Measurements from ENCODE around the gene TBCD. TPM values are rescaled to one million over a fixed set of nuclear protein-coding genes. Genes with fewer than 3 reads are reported as not detected.

Gene TBCD
- total RNA-seq, 2 experiments from 2014 or later = 77.8 to 85.8 TPM

DNA sequence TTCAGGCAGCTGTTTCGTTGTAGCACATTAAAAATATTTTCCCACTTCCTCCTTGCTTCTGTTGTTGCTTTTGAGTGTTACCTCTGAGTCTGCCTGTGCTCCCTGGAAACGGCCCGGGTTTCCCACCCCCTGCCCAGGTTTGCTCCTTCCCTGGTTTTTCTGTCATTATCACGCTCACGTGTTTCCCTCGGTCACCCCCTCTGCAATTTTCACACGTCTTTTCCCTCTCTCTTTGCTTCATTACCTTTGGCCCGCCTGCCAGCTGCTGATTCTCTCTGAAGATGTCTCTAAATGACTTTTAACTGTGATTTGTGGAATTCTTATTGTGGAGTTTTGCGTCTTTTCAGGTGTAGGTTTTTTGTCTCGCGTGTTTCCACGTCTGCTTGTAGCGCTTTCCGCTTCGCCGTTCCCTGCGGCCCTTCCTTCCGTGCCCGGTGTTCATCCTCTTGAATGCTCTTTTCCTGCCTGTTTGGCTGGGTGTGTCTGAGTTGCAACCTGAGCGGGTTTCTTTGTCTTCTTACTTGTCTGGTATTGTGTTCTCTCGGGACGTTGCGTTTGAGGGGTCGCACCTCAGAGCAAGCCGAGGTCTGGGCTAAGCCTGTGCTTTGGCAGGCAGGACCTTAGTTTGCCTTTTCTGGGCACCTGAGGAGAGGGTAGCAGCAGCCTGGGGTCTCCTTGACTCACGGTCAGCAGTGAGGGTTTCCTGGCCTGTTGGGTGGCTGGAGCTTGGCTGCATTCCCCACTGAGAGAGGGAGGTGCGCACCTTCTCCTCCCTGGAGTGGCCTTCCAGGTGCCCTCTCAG is 184.3 kb downstream of the TBCD start:
- Mint-ChIP-seq H3K4me3 (no peak overlapping the region), H3K4me1 (ENCODE audit: low read depth) (no peaks in the 10 kb centered on the region), H3K36me3 (ENCODE audit: low read depth) (peaks cover 25% of the 10 kb centered on the region), H3K9me3 (no peaks in the 10 kb centered on the region), H3K27ac (no peak overlapping the region), H3K27me3 (no peaks in the 10 kb centered on the region)
- TF ChIP-seq, protein P1, sequence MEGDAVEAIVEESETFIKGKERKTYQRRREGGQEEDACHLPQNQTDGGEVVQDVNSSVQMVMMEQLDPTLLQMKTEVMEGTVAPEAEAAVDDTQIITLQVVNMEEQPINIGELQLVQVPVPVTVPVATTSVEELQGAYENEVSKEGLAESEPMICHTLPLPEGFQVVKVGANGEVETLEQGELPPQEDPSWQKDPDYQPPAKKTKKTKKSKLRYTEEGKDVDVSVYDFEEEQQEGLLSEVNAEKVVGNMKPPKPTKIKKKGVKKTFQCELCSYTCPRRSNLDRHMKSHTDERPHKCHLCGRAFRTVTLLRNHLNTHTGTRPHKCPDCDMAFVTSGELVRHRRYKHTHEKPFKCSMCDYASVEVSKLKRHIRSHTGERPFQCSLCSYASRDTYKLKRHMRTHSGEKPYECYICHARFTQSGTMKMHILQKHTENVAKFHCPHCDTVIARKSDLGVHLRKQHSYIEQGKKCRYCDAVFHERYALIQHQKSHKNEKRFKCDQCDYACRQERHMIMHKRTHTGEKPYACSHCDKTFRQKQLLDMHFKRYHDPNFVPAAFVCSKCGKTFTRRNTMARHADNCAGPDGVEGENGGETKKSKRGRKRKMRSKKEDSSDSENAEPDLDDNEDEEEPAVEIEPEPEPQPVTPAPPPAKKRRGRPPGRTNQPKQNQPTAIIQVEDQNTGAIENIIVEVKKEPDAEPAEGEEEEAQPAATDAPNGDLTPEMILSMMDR (IDR thresholded peaks at IDR 0.05) = no peak
- CTCF ChIA-PET = no interaction called here
- ATAC-seq (no peak), DNase-seq (no peak)
- POLR2A ChIA-PET = no interaction called here
- intact Hi-C loops (cut with micrococcal nuclease) = no loop called here

DNA sequence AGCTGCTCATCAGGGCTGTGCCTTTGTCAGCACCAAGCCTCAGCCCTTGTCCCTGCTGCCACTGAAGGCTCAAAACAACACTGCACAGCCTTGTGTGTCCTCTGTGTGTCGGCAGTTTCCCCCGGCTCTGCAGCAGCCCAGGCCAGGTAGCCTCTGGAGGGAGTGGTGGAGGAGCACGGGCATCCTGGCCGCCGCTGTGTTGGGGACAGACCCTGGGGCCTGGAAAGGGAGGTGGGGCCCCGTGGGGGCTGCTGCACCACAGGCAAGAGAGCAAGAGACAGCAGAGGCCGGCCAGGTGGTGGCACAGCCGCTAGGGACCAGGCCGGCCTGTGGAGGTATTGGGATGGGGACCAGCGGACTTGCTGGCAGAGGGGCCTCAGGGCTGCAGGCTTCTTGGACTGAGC is 184.9 kb downstream of the TBCD start:
- Mint-ChIP-seq H3K36me3 (ENCODE audit: low read depth) (peaks cover 24% of the 10 kb centered on the region), H3K9me3 (no peaks in the 10 kb centered on the region), H3K27me3 (no peaks in the 10 kb centered on the region), H3K27ac (no peak overlapping the region), H3K4me1 (ENCODE audit: low read depth) (no peaks in the 10 kb centered on the region), H3K4me3 (no peak overlapping the region)
- intact Hi-C loops (cut with micrococcal nuclease) = no loop called here
- ChIA-PET POLR2A (no interaction called here), CTCF (no interaction called here)
- TF ChIP-seq, protein P1 (IDR thresholded peaks at IDR 0.05) = no peak
- ATAC-seq (no peak), DNase-seq (no peak)

GRCh38 chr17:82937411-82938371 is 185.8 kb downstream of the TBCD start:
- Mint-ChIP-seq H3K36me3 (ENCODE audit: low read depth) (peaks cover 26% of the 10 kb centered on the region), H3K9me3 (no peaks in the 10 kb centered on the region), H3K4me1 (ENCODE audit: low read depth) (no peaks in the 10 kb centered on the region), H3K27me3 (no peaks in the 10 kb centered on the region), H3K4me3 (no peak overlapping the region), H3K27ac (no peak overlapping the region)
- POLR2A ChIA-PET = no interaction called here
- DNase-seq (no peak), ATAC-seq (no peak)
- TF ChIP-seq, protein P1 (IDR thresholded peaks at IDR 0.05) = no peak
- CTCF ChIA-PET = no interaction called here
- intact Hi-C loops (cut with micrococcal nuclease) = no loop called here

DNA sequence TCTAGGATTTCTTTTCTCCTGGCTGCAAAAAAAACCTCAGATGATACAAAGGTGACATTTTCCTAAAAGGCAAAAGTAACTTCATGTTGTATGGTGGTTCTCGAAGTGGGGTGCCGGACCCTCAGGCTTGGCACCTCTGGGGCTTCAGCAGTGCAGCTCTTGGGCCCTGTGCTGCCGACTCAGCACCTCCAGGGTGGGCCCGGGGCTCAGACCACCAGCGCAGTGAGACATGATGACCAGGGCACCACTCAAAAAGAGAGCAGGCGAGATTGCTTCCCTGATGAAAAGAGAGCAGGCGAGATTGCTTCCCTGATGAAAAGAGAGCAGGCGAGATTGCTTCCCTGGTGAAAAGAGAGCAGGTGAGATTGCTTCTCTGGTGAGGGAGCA is 186.6 kb downstream of the TBCD start:
- Mint-ChIP-seq H3K4me3 (no peak overlapping the region), H3K27ac (no peak overlapping the region), H3K27me3 (no peaks in the 10 kb centered on the region), H3K9me3 (no peaks in the 10 kb centered on the region), H3K4me1 (ENCODE audit: low read depth) (no peaks in the 10 kb centered on the region), H3K36me3 (ENCODE audit: low read depth) (peaks cover 32% of the 10 kb centered on the region)
- no peak for ATAC-seq
- intact Hi-C loops (cut with micrococcal nuclease) = no loop called here
- TF ChIP-seq, protein P1 (IDR thresholded peaks at IDR 0.05) = no peak
- ChIA-PET POLR2A (no interaction called here), CTCF (no interaction called here)
- DNase-seq = no peak

All from activated CD8-positive, alpha-beta T cell treated with anti-CD3 and anti-CD28 coated beads for 36 hours (primary cell).